ENCODE results near the gene TJAP1.

Gene TJAP1

GRCh38 chr6:43541774-43542471 is 64.6 kb downstream of the TJAP1 start:
- no peak for DNase-seq

GRCh38 chr6:43544461-43544860 is 67.1 kb downstream of the TJAP1 start:
- DNase-seq, result no peak

GRCh38 chr6:43547222-43547621 is 69.9 kb downstream of the TJAP1 start:
- DNase-seq, result no peak

All from NCI-H1092 (cell line).